Epithelial cell of proximal tubule (primary cell): Measurements from ENCODE around the gene P4HA3. TPM values are rescaled to one million over a fixed set of nuclear protein-coding genes. Genes with fewer than 3 reads are reported as not detected.

Experiments used
- DNase-seq: peaks from one replicate; pipeline ENCODE4 v3.0.0-alpha.2; 2011; ENCODE audit warnings: low read depth
- H3K4me3 ChIP-seq: 2 replicates; pipeline ENCODE4 v1.5.1; 2011; ENCODE audit warnings: low read depth, mild to moderate bottlenecking, low read length
- CTCF ChIP-seq: conservative IDR thresholded peaks from 2 replicates; pipeline ENCODE4 v1.5.1; 2012; ENCODE audit warnings: low read depth, mild to moderate bottlenecking, low read length
- total RNA-seq: library from RNA; depleted of rRNA; stranded (reverse); fragments of >200 nt; gene quantifications from 2 replicates; pipeline ENCODE4 v1.2.3, GENCODE V29; 2015

Gene P4HA3
- total RNA-seq, 1 donor from 2014 or later, result 0.81 TPM

GRCh38 chr11:74326665-74327064 lies 15.2 kb upstream of the P4HA3 start:
- no peak for DNase-seq
- no peak overlapping the region for H3K4me3 ChIP-seq
- no peak for TF ChIP-seq CTCF

- no peak for TF ChIP-seq CTCF
- H3K4me3 ChIP-seq, result no peak overlapping the region
- DNase-seq, result no peak
These were observed 14.5 kb upstream of the P4HA3 start for GRCh38 chr11:74325649-74326645.

GRCh38 chr11:74322667-74323066 lies 11.2 kb upstream of the P4HA3 start:
- H3K4me3 ChIP-seq, result no peak overlapping the region
- TF ChIP-seq CTCF, result no peak
- DNase-seq, result no peak

GRCh38 chr11:74321487-74322188 lies 10.2 kb upstream of the P4HA3 start:
- no peak for DNase-seq
- H3K4me3 ChIP-seq, result no peak overlapping the region
- TF ChIP-seq CTCF, result peak; percentile 89

- no peak overlapping the region for H3K4me3 ChIP-seq
- TF ChIP-seq CTCF, result no peak
- no peak for DNase-seq
These were observed 9.1 kb upstream of the P4HA3 start for GRCh38 chr11:74320538-74320937.

GRCh38 chr11:74319139-74319816 lies 7.8 kb upstream of the P4HA3 start:
- no peak overlapping the region for H3K4me3 ChIP-seq
- no peak for TF ChIP-seq CTCF
- DNase-seq, result peak; percentile 55
